NB4 (cell line): Measurements from ENCODE around the gene MSI2.

Experiments
- CTCF ChIP-seq: IDR thresholded peaks from one replicate; pipeline ENCODE4 v1.5.1; 2012; ENCODE audit warnings: low read depth, low read length
- MAX ChIP-seq: IDR thresholded peaks from 2 replicates; pipeline ENCODE4 v1.6.1; 2011; ENCODE audit warnings: low read depth, low read length
- MYC ChIP-seq: IDR thresholded peaks from 2 replicates; pipeline ENCODE4 v1.6.1; 2011; ENCODE audit warnings: low read depth, low read length
- POLR2A ChIP-seq: IDR thresholded peaks from 2 replicates; pipeline ENCODE4 v1.6.1; 2011; ENCODE audit warnings: mild to moderate bottlenecking; ENCODE audit not compliant: insufficient read length; ENCODE audit errors: extremely low read depth

DNA sequence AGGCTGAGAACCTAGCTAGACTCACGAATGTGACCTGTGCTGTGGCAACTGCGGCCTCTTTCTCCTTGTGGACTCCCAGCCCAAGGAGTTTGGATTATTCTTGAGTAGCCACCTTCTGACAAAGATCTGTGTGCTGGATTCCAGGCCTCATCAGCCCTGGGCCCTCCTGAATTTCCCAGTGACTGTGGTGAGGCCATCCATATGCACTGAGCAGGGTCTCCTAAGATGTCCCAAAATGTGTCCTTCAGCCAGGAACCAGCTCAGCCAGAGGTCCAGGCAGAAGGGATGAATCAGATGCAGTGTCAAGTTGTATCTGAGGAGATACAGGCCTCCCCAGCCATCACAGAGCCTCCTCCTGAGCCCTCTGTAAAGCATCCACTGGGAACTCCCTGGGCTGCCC is 364.3 kb downstream of the MSI2 start:
- TF ChIP-seq CTCF (no peak), MAX (no peak), POLR2A (no peak), MYC (no peak)
